Stomach (tissue), 9 donors: Measurements from ENCODE around the gene TRIM17. TPM values are rescaled to one million over a fixed set of nuclear protein-coding genes. Genes with fewer than 3 reads are reported as not detected.

Source experiments
- DNase-seq, 2 donors: peaks; one replicate each; pipeline versions ENCODE4 v3.0.0 to v3.0.0-alpha.2; 2013 to 2019
- H3K27ac ChIP-seq, 5 donors: fragments of 200-600 bp in 4 of 5; sonication (generic) in 4 of 5; one replicate each; pipeline ENCODE4 v1.5.1; 2013 to 2019; ENCODE audit warnings: mild to moderate bottlenecking in 1 of 5, moderate library complexity in 1 of 5
- H3K27me3 ChIP-seq, 3 donors: fragments of 200-600 bp; sonication (generic); one replicate each; pipeline ENCODE4 v1.5.1; 2017 to 2019; ENCODE audit warnings: mixed run types in 1 of 3
- H3K36me3 ChIP-seq, 4 donors: fragments of 200-600 bp; sonication (generic); 1 replicate in 3 of 4; 2 replicates in 1 of 4; pipeline ENCODE4 v1.5.1; 2016 to 2019
- H3K4me1 ChIP-seq, 4 donors: fragments of 200-600 bp; sonication (generic); one replicate each; pipeline ENCODE4 v1.5.1; 2016 to 2019
- H3K4me3 ChIP-seq, 4 donors: fragments of 200-600 bp; sonication (generic) in 3 of 4; one replicate each; pipeline ENCODE4 v1.5.1; 2016 to 2019; ENCODE audit warnings: mild to moderate bottlenecking in 1 of 4
- H3K9me3 ChIP-seq, 4 donors: fragments of 200-600 bp; sonication (generic); one replicate each; pipeline ENCODE4 v1.5.1; 2016 to 2019
- EP300 ChIP-seq: sonication (generic); formaldehyde crosslinking; IDR thresholded peaks from one replicate; pipeline ENCODE4 v1.6.1; 2017; ENCODE audit warnings: antibody characterized with exemption
- POLR2A ChIP-seq, 4 donors: fragments of 450-650 bp; IDR thresholded peaks; one replicate each; pipeline ENCODE4 v1.6.1; 2016; ENCODE audit warnings: antibody characterized with exemption in 4 of 4, control low read depth in 2 of 4, mild to moderate bottlenecking in 1 of 4, moderate library complexity in 1 of 4
- POLR2AphosphoS5 ChIP-seq, 3 donors: sonication (generic); formaldehyde crosslinking; IDR thresholded peaks; one replicate each; pipeline ENCODE4 v1.6.1; 2016; ENCODE audit warnings: antibody characterized with exemption in 3 of 3
- WGBS, 5 donors: extraction: QIAGEN DNeasy Blood & Tissue Kit in 3 of 5; methylation state at CpG; one replicate each; pipeline versions ENCODE4 v1.1.5 to v1.1.7; 2013 to 2018; 5-methylcytosine and 5-hydroxymethylcytosine counted together
- intact Hi-C: fragments of 100-400 bp; cut with DNase I; formaldehyde crosslinking; loops from one replicate; pipeline ENCODE4 v1.15.1; 2023; ENCODE audit warnings: low total_unique reads
- polyA plus RNA-seq, 3 donors: library from polyadenylated mRNA; stranded (reverse); fragments of 200-250 nt; gene quantifications; one replicate each; pipeline ENCODE4 v1.2.3, GENCODE V29; 2013
- total RNA-seq, 5 donors: library from RNA; depleted of rRNA; stranded (reverse); fragments of >200 nt; gene quantifications; one replicate each; pipeline versions ENCODE4 v1.1.0 to v1.2.3, GENCODE V29; 2014 to 2016
- TF ChIP-seq, protein P1 (sequence below), 7 experiments: fragments of 450-650 bp in 4 of 7; fragments of 200-600 bp in 3 of 7; sonication (generic) in 3 of 7; IDR thresholded peaks; one replicate each; pipeline ENCODE4 v1.5.1; 2016 to 2019; ENCODE audit warnings: antibody characterized with exemption in 7 of 7, control low read depth in 2 of 7, mild to moderate bottlenecking in 1 of 7
- donor health status: healthy with polysubstance abuse.
- donor health status: Bipolar disorder and iron deficiency.
- donor health status: healthy.

Gene TRIM17
- total and polyA plus RNA-seq, 8 donors = 1.2 to 6.2 (median 1.8) TPM; not detected in 3

DNA sequence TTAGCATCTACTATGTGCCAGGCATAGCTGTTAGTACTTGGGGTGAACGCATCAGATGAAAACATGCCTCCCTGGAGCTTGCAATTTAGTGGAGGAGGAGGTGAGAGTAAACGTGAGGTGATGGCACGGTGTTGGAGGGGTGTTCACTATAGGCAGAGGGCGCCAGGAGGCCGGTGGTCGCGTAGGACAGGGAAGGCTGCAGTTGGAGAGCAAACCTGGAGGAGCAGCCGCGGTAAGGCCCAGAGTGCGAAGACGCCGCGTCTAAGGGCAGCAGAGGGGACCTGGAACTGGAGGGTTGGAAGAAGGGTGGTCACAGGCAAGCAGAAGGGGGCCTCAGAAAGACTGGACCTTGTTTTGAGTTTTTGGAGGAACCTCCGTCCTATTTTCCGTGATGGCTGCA, 30.2 kb upstream of the TRIM17 start:
- Histone ChIP-seq H3K36me3 (no peaks in the 10 kb centered on the region), H3K4me1 (peaks cover 9 to 16% (median 14%) of the 10 kb centered on the region in 4 donors), H3K27ac (no peak overlapping the region), H3K27me3 (peaks cover 5 to 58% (median 51%) of the 10 kb centered on the region in 3 donors), H3K9me3 (no peaks in the 10 kb centered on the region), H3K4me3 (no peak overlapping the region)
- no peak for DNase-seq
- 52 to 71% (median 59%) methylated on average over 15 of the region's 15 CpGs for WGBS, 5 donors
- TF ChIP-seq, protein P1, sequence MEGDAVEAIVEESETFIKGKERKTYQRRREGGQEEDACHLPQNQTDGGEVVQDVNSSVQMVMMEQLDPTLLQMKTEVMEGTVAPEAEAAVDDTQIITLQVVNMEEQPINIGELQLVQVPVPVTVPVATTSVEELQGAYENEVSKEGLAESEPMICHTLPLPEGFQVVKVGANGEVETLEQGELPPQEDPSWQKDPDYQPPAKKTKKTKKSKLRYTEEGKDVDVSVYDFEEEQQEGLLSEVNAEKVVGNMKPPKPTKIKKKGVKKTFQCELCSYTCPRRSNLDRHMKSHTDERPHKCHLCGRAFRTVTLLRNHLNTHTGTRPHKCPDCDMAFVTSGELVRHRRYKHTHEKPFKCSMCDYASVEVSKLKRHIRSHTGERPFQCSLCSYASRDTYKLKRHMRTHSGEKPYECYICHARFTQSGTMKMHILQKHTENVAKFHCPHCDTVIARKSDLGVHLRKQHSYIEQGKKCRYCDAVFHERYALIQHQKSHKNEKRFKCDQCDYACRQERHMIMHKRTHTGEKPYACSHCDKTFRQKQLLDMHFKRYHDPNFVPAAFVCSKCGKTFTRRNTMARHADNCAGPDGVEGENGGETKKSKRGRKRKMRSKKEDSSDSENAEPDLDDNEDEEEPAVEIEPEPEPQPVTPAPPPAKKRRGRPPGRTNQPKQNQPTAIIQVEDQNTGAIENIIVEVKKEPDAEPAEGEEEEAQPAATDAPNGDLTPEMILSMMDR (IDR thresholded peaks at IDR 0.05) = no peak
- TF ChIP-seq POLR2A (IDR thresholded peaks at IDR 0.05) = no peak
- no peak for TF ChIP-seq EP300
- TF ChIP-seq POLR2AphosphoS5 (IDR thresholded peaks at IDR 0.05) = no peak
- intact Hi-C loops = no loop called here

DNA sequence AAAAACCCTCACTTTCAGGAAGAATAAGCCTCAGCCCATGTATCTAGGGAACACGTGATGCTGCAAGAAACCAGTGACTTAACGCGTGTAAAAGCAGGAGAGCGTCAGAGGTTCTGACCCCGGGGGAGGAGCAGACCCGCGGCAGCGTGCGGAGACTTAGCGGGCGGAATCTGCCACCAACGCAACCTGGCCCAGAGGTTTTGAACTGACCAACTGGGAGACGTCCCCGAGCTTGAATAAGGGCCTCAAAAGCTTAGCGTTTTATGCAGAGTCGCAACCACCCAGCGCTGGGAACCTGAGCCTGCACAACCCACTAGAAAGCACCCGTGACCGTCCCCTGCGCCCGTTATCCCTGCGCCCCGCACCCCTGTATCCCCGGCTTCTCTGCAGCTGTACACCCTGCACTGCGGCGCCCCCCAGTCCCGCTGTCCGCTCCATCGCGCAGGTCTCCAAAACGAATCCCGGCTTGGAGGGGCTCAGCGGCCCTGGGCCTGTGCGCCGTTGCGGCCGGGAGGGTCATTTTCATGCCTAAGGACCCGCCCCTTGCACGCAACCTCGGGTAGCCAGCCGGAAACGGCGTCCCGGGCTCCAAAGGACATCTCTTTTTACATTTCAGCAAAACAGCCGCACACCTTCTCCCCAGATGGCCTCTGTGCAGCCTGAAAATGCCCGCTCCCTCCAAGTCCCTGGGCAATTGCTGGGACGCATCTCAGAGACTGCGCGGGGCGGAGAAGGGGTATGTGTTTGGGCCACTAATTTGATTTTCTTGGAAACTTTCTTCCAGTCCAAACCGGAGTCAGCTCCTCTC, 29.4 kb upstream of the TRIM17 start:
- TF ChIP-seq EP300 (no peak), POLR2A (IDR thresholded peaks at IDR 0.05) (no peak), POLR2AphosphoS5 (IDR thresholded peaks at IDR 0.05) (no peak)
- TF ChIP-seq, protein P1 (IDR thresholded peaks at IDR 0.05) = no peak
- H3K4me1 ChIP-seq = peaks cover 9 to 16% (median 14%) of the 10 kb centered on the region in 4 donors
- H3K4me3 ChIP-seq = peak overlapping the region; percentile 19 to 42 (median 34)
- WGBS, 5 donors = 4 to 9% (median 5%) methylated on average over 42 to 51 of the region's 51 CpGs
- peak overlapping the region in 1 of 5 donors; percentile 46 for H3K27ac ChIP-seq
- H3K9me3 ChIP-seq = no peaks in the 10 kb centered on the region
- DNase-seq = peak in 1 of 2 donors; percentile 73
- H3K36me3 ChIP-seq = no peaks in the 10 kb centered on the region
- intact Hi-C loops = no loop called here
- H3K27me3 ChIP-seq = peaks cover 5 to 66% (median 59%) of the 10 kb centered on the region in 3 donors

DNA sequence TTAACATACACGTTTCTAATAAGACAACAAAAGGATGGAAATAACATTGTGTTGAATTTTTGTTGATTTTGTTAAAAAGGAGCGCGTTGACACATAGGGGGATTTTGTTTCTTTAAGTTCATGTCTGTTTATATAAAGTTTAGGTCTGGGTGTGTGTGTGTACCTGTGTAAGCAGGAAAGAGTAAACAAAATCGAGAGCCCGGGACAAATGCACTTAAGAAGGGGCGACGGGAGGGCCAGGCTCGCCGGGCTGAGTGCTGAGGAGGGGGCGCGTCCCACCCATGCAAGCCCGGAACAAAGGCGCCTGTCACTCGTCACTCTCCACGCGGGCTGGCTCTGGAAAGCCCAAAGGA, 28.8 kb upstream of the TRIM17 start:
- Histone ChIP-seq H3K4me1 (peaks cover 9 to 16% (median 14%) of the 10 kb centered on the region in 4 donors), H3K4me3 (peak overlapping the region; percentile 19 to 42 (median 34)), H3K36me3 (no peaks in the 10 kb centered on the region), H3K9me3 (no peaks in the 10 kb centered on the region), H3K27ac (peak overlapping the region in 1 of 5 donors; percentile 46), H3K27me3 (peaks cover 5 to 71% (median 59%) of the 10 kb centered on the region in 3 donors)
- intact Hi-C loops = no loop called here
- TF ChIP-seq, protein P1 (IDR thresholded peaks at IDR 0.05) = no peak
- no peak for DNase-seq
- 3 to 7% (median 6%) methylated on average over 14 to 16 of the region's 16 CpGs for WGBS, 5 donors

DNA sequence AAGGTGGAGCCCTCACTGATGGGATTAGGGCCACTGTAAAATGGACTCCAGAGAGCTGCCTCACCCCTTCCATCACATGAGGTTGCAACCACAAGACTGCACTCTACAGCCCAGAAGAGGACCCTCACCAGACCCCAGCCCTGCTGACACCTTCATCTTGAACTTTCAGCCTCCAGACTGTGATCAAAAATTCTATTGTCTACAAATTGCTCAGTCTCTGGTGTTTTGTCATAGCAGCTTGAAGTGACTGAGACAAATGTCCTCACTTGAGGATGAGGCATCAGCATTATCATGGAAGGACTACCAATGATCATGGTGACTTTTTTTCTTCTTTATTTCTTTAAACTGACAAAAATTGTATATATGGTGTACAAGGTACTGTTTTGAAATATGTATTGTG, 26.7 kb upstream of the TRIM17 start:
- TF ChIP-seq POLR2A (IDR thresholded peaks at IDR 0.05) = no peak
- TF ChIP-seq POLR2AphosphoS5 (IDR thresholded peaks at IDR 0.05) = no peak
- TF ChIP-seq, protein P1 (IDR thresholded peaks at IDR 0.05) = no peak
- TF ChIP-seq EP300 = no peak
- no peak for DNase-seq
- no peaks in the 10 kb centered on the region for H3K9me3 ChIP-seq
- no peak overlapping the region for H3K27ac ChIP-seq
- no peaks in the 10 kb centered on the region for H3K36me3 ChIP-seq
- no peak overlapping the region for H3K4me3 ChIP-seq
- H3K27me3 ChIP-seq = peaks cover 5 to 92% (median 69%) of the 10 kb centered on the region in 3 donors
- peaks cover 9 to 16% (median 14%) of the 10 kb centered on the region in 4 donors for H3K4me1 ChIP-seq
- intact Hi-C loops = no loop called here
